GM19035 (cell line): Measurements from ENCODE around the gene AXIN1.
"Not testable (repeated sequence)": the region's sequence is repeated elsewhere in the genome, so short reads cannot be mapped to it uniquely, and the experiment has no call there.

Experiments
- ATAC-seq: cut with Tn5 transposase; IDR thresholded peaks from one replicate; pipeline ENCODE4 v1.9.1; 2021; ENCODE audit not compliant: unreplicated experiment

Gene AXIN1

GRCh38 chr16:354971-355461, 2.5 kb upstream of the AXIN1 start:
- no peak for ATAC-seq

- ATAC-seq = no peak
Measured at GRCh38 chr16:354291-354881, 1.9 kb upstream of the AXIN1 start.

- peak; percentile 7 for ATAC-seq
Measured at GRCh38 chr16:353404-354290, 1.1 kb upstream of the AXIN1 start.

- ATAC-seq = peak; percentile 26
Measured at GRCh38 chr16:351804-352520, 561 bp downstream of the AXIN1 start.

GRCh38 chr16:350203-350602, 2.3 kb downstream of the AXIN1 start:
- no peak for ATAC-seq

GRCh38 chr16:349211-349610, 3.3 kb downstream of the AXIN1 start:
- ATAC-seq = no peak

GRCh38 chr16:348495-348894, 4.0 kb downstream of the AXIN1 start:
- ATAC-seq = not testable (repeated sequence)

GRCh38 chr16:347203-347602, 5.3 kb downstream of the AXIN1 start:
- ATAC-seq = no peak

GRCh38 chr16:346587-346986, 5.9 kb downstream of the AXIN1 start:
- no peak for ATAC-seq

GRCh38 chr16:345772-346171, 6.8 kb downstream of the AXIN1 start:
- ATAC-seq = no peak

GRCh38 chr16:342455-343213, 9.9 kb downstream of the AXIN1 start:
- no peak for ATAC-seq

- not testable (repeated sequence) for ATAC-seq
Measured at GRCh38 chr16:341974-342336, 10.6 kb downstream of the AXIN1 start.

GRCh38 chr16:341095-341973, 11.2 kb downstream of the AXIN1 start:
- not testable (repeated sequence) for ATAC-seq

- ATAC-seq = no peak
Measured at GRCh38 chr16:340370-341091, 12.0 kb downstream of the AXIN1 start.

GRCh38 chr16:339680-340079, 12.8 kb downstream of the AXIN1 start:
- ATAC-seq = no peak

- no peak for ATAC-seq
Measured at GRCh38 chr16:337975-338575, 14.4 kb downstream of the AXIN1 start.

- no peak for ATAC-seq
Measured at GRCh38 chr16:337437-337836, 15.1 kb downstream of the AXIN1 start.

- no peak for ATAC-seq
Measured at GRCh38 chr16:336269-336668, 16.3 kb downstream of the AXIN1 start.
